GM23338 (cell line): ENCODE measurements around the gene CYTH3. TPM values are rescaled to one million over a fixed set of nuclear protein-coding genes. Genes with fewer than 3 reads are reported as not detected.

Source experiments
- ATAC-seq: fragments of 200-7000 bp; cut with Tn5 transposase; 3 replicates; pipeline ENCODE4 v1.9.1; 2020
- DNase-seq: peaks from one replicate; pipeline ENCODE4 v3.0.0-alpha.2; 2015; ENCODE audit warnings: low spot score
- H2AFZ ChIP-seq: fragments of 200-600 bp; sonication (generic); 2 replicates; pipeline ENCODE4 v1.8.0; 2016; ENCODE audit warnings: antibody characterized with exemption, mild to moderate bottlenecking, moderate library complexity
- H3F3A ChIP-seq: fragments of 200-600 bp; sonication (generic); replicated peaks from 2 replicates; pipeline ENCODE4 v1.8.0; 2017; ENCODE audit warnings: antibody characterized with exemption, mixed run types, low read depth
- H3K27ac ChIP-seq: fragments of 200-600 bp; sonication (generic); 2 replicates; pipeline ENCODE4 v1.6.1; 2016; ENCODE audit warnings: low read depth
- H3K27me3 ChIP-seq: fragments of 200-600 bp; sonication (generic); 2 replicates; pipeline ENCODE4 v1.8.0; 2016; ENCODE audit warnings: mild to moderate bottlenecking, mixed run types, moderate library complexity; ENCODE audit not compliant: insufficient read depth
- H3K36me3 ChIP-seq: fragments of 200-600 bp; sonication (generic); 2 replicates; pipeline ENCODE4 v1.8.0; 2016; ENCODE audit warnings: mild to moderate bottlenecking; ENCODE audit not compliant: insufficient read depth
- H3K4me1 ChIP-seq: fragments of 200-600 bp; sonication (generic); 2 replicates; pipeline ENCODE4 v1.8.0; 2016; ENCODE audit warnings: mild to moderate bottlenecking, moderate library complexity; ENCODE audit not compliant: insufficient read depth
- H3K4me2 ChIP-seq: fragments of 200-600 bp; sonication (generic); 2 replicates; pipeline ENCODE4 v1.7.1; 2017; ENCODE audit warnings: mixed run types
- H3K4me3 ChIP-seq: fragments of 200-600 bp; sonication (generic); 2 replicates; pipeline ENCODE4 v1.6.1; 2016; ENCODE audit warnings: mixed run types
- H3K79me2 ChIP-seq: fragments of 200-600 bp; sonication (generic); replicated peaks from 2 replicates; pipeline ENCODE4 v1.8.0; 2017; ENCODE audit warnings: mild to moderate bottlenecking; ENCODE audit not compliant: insufficient read depth
- H3K9me2 ChIP-seq: fragments of 200-600 bp; sonication (generic); 2 replicates; pipeline ENCODE4 v1.8.0; 2017; ENCODE audit not compliant: insufficient read depth
- H4K20me1 ChIP-seq: fragments of 200-600 bp; sonication (generic); replicated peaks from 2 replicates; pipeline ENCODE4 v1.8.0; 2017; ENCODE audit warnings: mild to moderate bottlenecking; ENCODE audit not compliant: insufficient read depth
- H3K27ac Mint-ChIP-seq: 2 replicates; pipeline ENCODE4 v1.8.0; 2020; ENCODE audit warnings: inconsistent platforms, mild to moderate bottlenecking, moderate library complexity, mixed read lengths
- H3K27me3 Mint-ChIP-seq: 3 replicates; pipeline ENCODE4 v1.8.0; 2022; ENCODE audit warnings: low read depth, mild to moderate bottlenecking, moderate library complexity, mixed read lengths, inconsistent platforms; ENCODE audit not compliant: insufficient read depth, poor library complexity
- H3K36me3 Mint-ChIP-seq: 3 replicates; pipeline ENCODE4 v1.8.0; 2021; ENCODE audit warnings: low read depth, mild to moderate bottlenecking, inconsistent platforms, moderate library complexity, mixed read lengths
- H3K4me1 Mint-ChIP-seq: 3 replicates; pipeline ENCODE4 v1.8.0; 2020; ENCODE audit warnings: mild to moderate bottlenecking, inconsistent platforms, mixed read lengths
- H3K4me3 Mint-ChIP-seq: 3 replicates; pipeline ENCODE4 v1.8.0; 2021; ENCODE audit warnings: moderate library complexity, mild to moderate bottlenecking, inconsistent platforms, mixed read lengths
- H3K9me3 Mint-ChIP-seq: 3 replicates; pipeline ENCODE4 v1.8.0; 2020; ENCODE audit warnings: moderate library complexity, mild to moderate bottlenecking, inconsistent platforms, mixed read lengths
- CREB1 ChIP-seq: fragments of 250-450 bp; sonication (Bioruptor Pico); IDR thresholded peaks from 2 replicates; pipeline ENCODE4 v1.5.0; 2020; ENCODE audit warnings: low read depth, mild to moderate bottlenecking, moderate library complexity
- CTCF ChIP-seq, 2 experiments: fragments of 200-600 bp in 1 of 2; sonication (generic) in 1 of 2; conservative IDR thresholded peaks; 2 replicates each; pipeline versions ENCODE4 v1.5.1 to v1.6.1; 2016 to 2017; ENCODE audit warnings: antibody characterized with exemption in 2 of 2, low read depth in 2 of 2, mild to moderate bottlenecking in 2 of 2, moderate library complexity in 1 of 2
- ETS1 ChIP-seq: IDR thresholded peaks from 2 replicates; pipeline ENCODE4 v1.6.1; 2016; ENCODE audit warnings: antibody characterized with exemption
- EZH2 ChIP-seq: fragments of 200-600 bp; sonication (generic); IDR thresholded peaks from one replicate; pipeline ENCODE4 v1.8.0; 2017; ENCODE audit warnings: antibody characterized with exemption, mild to moderate bottlenecking, low read depth; ENCODE audit not compliant: unreplicated experiment
- EZH2phosphoT487 ChIP-seq: fragments of 200-600 bp; sonication (generic); IDR thresholded peaks from one replicate; pipeline ENCODE4 v1.8.1; 2018; ENCODE audit warnings: antibody characterized with exemption; ENCODE audit not compliant: unreplicated experiment
- JUNB ChIP-seq: IDR thresholded peaks from one replicate; pipeline ENCODE4 v1.6.1; 2016; ENCODE audit warnings: antibody characterized with exemption; ENCODE audit not compliant: unreplicated experiment
- NANOG ChIP-seq: IDR thresholded peaks from 2 replicates; pipeline ENCODE4 v1.6.1; 2016; ENCODE audit warnings: antibody characterized with exemption, borderline replicate concordance
- POLR2AphosphoS5 ChIP-seq: IDR thresholded peaks from 2 replicates; pipeline ENCODE4 v1.6.1; 2016; ENCODE audit warnings: antibody characterized with exemption, low read depth
- ZNF114 ChIP-seq: fragments of 250-450 bp; sonication (Bioruptor Pico); IDR thresholded peaks from 2 replicates; pipeline ENCODE4 v1.5.0; 2020; ENCODE audit warnings: mild to moderate bottlenecking, moderate library complexity
- polyA plus RNA-seq: library from polyadenylated mRNA; unstranded; fragments of >200 nt; fragmentation: Nextera tagmentation; extraction: Ambion mirVana; gene quantifications from 2 replicates; pipeline ENCODE4 v1.2.1, GENCODE V29; 2016
- total RNA-seq: library from RNA; depleted of rRNA; stranded (reverse); fragments of >200 nt; shearing (Covaris generic); gene quantifications from 2 replicates; pipeline ENCODE4 v1.2.3, GENCODE V29; 2014
- TF ChIP-seq, protein P1 (sequence below): fragments of 250-450 bp; sonication (Bioruptor Pico); IDR thresholded peaks from 2 replicates; pipeline ENCODE4 v1.5.0; 2020; ENCODE audit warnings: mild to moderate bottlenecking, moderate library complexity

CYTH3 gene
- total and polyA plus RNA-seq, 2 experiments from 2014 or later: 4.6 to 15.3 TPM

DNA sequence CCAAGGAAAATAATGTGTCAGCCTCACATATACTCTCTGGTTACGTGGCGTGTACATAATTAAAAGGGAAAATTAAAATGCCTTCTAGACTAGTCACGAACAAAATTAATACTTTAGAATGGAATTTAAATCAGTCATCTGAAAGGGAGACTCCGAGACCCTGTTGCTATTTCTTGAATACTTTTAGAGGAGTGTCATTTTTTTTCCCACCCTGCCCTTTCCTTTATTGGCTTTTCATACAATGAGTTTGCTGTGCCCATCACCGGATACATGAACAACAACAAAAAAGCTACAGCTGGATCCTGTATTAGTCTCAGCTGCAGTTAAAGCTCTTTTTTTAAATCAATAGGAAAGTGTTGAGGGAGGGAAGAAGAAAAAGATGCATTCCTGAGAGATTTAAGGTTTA lies 20.1 kb downstream of the CYTH3 start:
- Histone ChIP-seq H4K20me1 (no peaks in the 10 kb centered on the region), H3K4me1 (peaks cover 6% of the 10 kb centered on the region; the same call in 1 of the 2 replicates), H3K27ac (no peak overlapping the region), H3K79me2 (peaks cover 36% of the 10 kb centered on the region), H3K36me3 (no peaks in the 10 kb centered on the region), H3K4me2 (no peak overlapping the region), H3F3A (no peaks in the 10 kb centered on the region), H3K27me3 (no peaks in the 10 kb centered on the region), H2AFZ (no peak overlapping the region), H3K9me2 (no peaks in the 10 kb centered on the region), H3K4me3 (no peak overlapping the region)
- TF ChIP-seq EZH2phosphoT487: no peak
- TF ChIP-seq ZNF114: no peak
- no peak for TF ChIP-seq ETS1
- TF ChIP-seq, protein P1, sequence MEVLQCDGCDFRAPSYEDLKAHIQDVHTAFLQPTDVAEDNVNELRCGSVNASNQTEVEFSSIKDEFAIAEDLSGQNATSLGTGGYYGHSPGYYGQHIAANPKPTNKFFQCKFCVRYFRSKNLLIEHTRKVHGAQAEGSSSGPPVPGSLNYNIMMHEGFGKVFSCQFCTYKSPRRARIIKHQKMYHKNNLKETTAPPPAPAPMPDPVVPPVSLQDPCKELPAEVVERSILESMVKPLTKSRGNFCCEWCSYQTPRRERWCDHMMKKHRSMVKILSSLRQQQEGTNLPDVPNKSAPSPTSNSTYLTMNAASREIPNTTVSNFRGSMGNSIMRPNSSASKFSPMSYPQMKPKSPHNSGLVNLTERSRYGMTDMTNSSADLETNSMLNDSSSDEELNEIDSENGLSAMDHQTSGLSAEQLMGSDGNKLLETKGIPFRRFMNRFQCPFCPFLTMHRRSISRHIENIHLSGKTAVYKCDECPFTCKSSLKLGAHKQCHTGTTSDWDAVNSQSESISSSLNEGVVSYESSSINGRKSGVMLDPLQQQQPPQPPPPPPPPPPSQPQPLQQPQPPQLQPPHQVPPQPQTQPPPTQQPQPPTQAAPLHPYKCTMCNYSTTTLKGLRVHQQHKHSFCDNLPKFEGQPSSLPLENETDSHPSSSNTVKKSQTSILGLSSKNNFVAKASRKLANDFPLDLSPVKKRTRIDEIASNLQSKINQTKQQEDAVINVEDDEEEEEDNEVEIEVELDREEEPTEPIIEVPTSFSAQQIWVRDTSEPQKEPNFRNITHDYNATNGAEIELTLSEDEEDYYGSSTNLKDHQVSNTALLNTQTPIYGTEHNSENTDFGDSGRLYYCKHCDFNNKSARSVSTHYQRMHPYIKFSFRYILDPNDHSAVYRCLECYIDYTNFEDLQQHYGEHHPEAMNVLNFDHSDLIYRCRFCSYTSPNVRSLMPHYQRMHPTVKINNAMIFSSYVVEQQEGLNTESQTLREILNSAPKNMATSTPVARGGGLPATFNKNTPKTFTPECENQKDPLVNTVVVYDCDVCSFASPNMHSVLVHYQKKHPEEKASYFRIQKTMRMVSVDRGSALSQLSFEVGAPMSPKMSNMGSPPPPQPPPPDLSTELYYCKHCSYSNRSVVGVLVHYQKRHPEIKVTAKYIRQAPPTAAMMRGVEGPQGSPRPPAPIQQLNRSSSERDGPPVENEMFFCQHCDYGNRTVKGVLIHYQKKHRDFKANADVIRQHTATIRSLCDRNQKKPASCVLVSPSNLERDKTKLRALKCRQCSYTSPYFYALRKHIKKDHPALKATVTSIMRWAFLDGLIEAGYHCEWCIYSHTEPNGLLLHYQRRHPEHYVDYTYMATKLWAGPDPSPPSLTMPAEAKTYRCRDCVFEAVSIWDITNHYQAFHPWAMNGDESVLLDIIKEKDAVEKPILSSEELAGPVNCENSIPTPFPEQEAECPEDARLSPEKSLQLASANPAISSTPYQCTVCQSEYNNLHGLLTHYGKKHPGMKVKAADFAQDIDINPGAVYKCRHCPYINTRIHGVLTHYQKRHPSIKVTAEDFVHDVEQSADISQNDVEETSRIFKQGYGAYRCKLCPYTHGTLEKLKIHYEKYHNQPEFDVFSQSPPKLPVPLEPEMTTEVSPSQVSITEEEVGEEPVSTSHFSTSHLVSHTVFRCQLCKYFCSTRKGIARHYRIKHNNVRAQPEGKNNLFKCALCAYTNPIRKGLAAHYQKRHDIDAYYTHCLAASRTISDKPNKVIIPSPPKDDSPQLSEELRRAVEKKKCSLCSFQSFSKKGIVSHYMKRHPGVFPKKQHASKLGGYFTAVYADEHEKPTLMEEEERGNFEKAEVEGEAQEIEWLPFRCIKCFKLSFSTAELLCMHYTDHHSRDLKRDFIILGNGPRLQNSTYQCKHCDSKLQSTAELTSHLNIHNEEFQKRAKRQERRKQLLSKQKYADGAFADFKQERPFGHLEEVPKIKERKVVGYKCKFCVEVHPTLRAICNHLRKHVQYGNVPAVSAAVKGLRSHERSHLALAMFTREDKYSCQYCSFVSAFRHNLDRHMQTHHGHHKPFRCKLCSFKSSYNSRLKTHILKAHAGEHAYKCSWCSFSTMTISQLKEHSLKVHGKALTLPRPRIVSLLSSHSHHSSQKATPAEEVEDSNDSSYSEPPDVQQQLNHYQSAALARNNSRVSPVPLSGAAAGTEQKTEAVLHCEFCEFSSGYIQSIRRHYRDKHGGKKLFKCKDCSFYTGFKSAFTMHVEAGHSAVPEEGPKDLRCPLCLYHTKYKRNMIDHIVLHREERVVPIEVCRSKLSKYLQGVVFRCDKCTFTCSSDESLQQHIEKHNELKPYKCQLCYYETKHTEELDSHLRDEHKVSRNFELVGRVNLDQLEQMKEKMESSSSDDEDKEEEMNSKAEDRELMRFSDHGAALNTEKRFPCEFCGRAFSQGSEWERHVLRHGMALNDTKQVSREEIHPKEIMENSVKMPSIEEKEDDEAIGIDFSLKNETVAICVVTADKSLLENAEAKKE (CRISPR knock-in tag): no peak
- no peak for TF ChIP-seq EZH2
- TF ChIP-seq NANOG: no peak
- no peak for TF ChIP-seq CREB1 (CRISPR knock-in tag)
- no peak for TF ChIP-seq JUNB
- no peak for TF ChIP-seq CTCF (conservative IDR thresholded peaks at IDR 0.05; ENCODE audit: low read depth in 2 of 2)
- no peak for TF ChIP-seq POLR2AphosphoS5
- H3K27ac Mint-ChIP-seq: no peak overlapping the region
- no peak for DNase-seq
- no peak for ATAC-seq
- H3K4me3 Mint-ChIP-seq: no peak overlapping the region
- no peaks in the 10 kb centered on the region for H3K27me3 Mint-ChIP-seq
- peaks cover 36% of the 10 kb centered on the region for H3K4me1 Mint-ChIP-seq
- no peaks in the 10 kb centered on the region for H3K9me3 Mint-ChIP-seq
- H3K36me3 Mint-ChIP-seq: no peaks in the 10 kb centered on the region
